Adrenal gland (tissue), 12 donors: Measurements from ENCODE around the gene IGSF9. TPM values are rescaled to one million over a fixed set of nuclear protein-coding genes. Genes with fewer than 3 reads are reported as not detected.

ENCODE experiments used
- DNase-seq, 7 donors: peaks; one replicate each; pipeline ENCODE4 v3.0.0-alpha.2; 2019 to 2020
- H3K27ac ChIP-seq, 5 donors: fragments of 200-600 bp; sonication (generic) in 4 of 5; 1 replicate in 3 of 5; 2 replicates in 2 of 5; pipeline versions ENCODE4 v1.5.1 to v1.8.0; 2016 to 2020; ENCODE audit warnings: mild to moderate bottlenecking in 1 of 5
- H3K27me3 ChIP-seq: fragments of 200-600 bp; 2 replicates; pipeline ENCODE4 v1.8.0; 2021
- H3K36me3 ChIP-seq, 2 donors: fragments of 200-600 bp; replicated peaks in 1 of 2; 1 replicate in 1 of 2; 2 replicates in 1 of 2; pipeline versions ENCODE4 v1.5.1 to v1.8.0; 2018 to 2022
- H3K4me1 ChIP-seq, 2 donors: fragments of 200-600 bp; replicated peaks in 1 of 2; 1 replicate in 1 of 2; 2 replicates in 1 of 2; pipeline versions ENCODE4 v1.5.1 to v1.8.0; 2018 to 2021
- H3K4me3 ChIP-seq, 4 donors: fragments of 200-600 bp; sonication (generic) in 3 of 4; one replicate each; pipeline ENCODE4 v1.5.1; 2016 to 2018
- H3K9me3 ChIP-seq, 3 donors: fragments of 200-600 bp; sonication (generic) in 1 of 3; replicated peaks in 1 of 3; 1 replicate in 2 of 3; 2 replicates in 1 of 3; pipeline versions ENCODE4 v1.5.1 to v1.8.0; 2016 to 2021
- POLR2A ChIP-seq, 2 donors: fragments of 450-650 bp; IDR thresholded peaks; one replicate each; pipeline ENCODE4 v1.6.1; 2017; ENCODE audit warnings: antibody characterized with exemption in 2 of 2, mild to moderate bottlenecking in 2 of 2, moderate library complexity in 1 of 2
- WGBS, 4 donors: extraction: QIAGEN DNeasy Blood & Tissue Kit in 2 of 4; methylation state at CpG; one replicate each; pipeline versions ENCODE4 v1.1.5 to v1.1.7; 2013 to 2017; 5-methylcytosine and 5-hydroxymethylcytosine counted together
- intact Hi-C, 2 donors: fragments of 100-400 bp; cut with DNase I; formaldehyde crosslinking; loops; one replicate each; pipeline versions ENCODE4 v1.14.1 to v1.15.0; 2022 to 2023
- polyA plus RNA-seq, 3 donors: library from polyadenylated mRNA; stranded (reverse); fragments of 200-250 nt in 2 of 3; fragments of 350-450 nt in 1 of 3; fragmentation: Illumina TruSeq in 1 of 3; extraction: RNeasy Lipid Tissue Mini Kit (QIAGEN cat#74804) in 1 of 3; gene quantifications; one replicate each; pipeline ENCODE4 v1.2.3, GENCODE V29; 2013 to 2014
- total RNA-seq, 9 donors: library from RNA; depleted of rRNA in 4 of 9; stranded (reverse); fragments of >200 nt in 4 of 9; fragments of 120-200 nt in 1 of 9; fragmentation: NEBNext Ultra II Directional in 1 of 9; extraction: Animal tissue kit (Norgen Biotek cat#: 25700) in 1 of 9; gene quantifications; one replicate each; pipeline versions ENCODE4 v1.1.0 to v1.2.4, GENCODE V29; 2013 to 2023
- TF ChIP-seq, protein P1 (sequence below), 6 experiments: fragments of 450-650 bp in 4 of 6; fragments of 200-600 bp in 2 of 6; sonication (generic) in 1 of 6; IDR thresholded peaks; 1 replicate in 5 of 6; 2 replicates in 1 of 6; pipeline versions ENCODE4 v1.5.1 to v1.8.0; 2016 to 2021; ENCODE audit warnings: antibody characterized with exemption in 6 of 6, mild to moderate bottlenecking in 2 of 6, moderate library complexity in 1 of 6
- donor health status: healthy with polysubstance abuse.
- donor health status: Bipolar disorder and iron deficiency.
- donor health status: DM: yes; HTN: yes; CAD: no.
- donor health status: DM: no; HTN: no; CAD: no.
- donor health status: DM: no; HTN: no; CAD: no.
- donor health status: DM: yes; HTN: yes; CAD: no.

The IGSF9 gene
- total and polyA plus RNA-seq, 12 donors, result 0.10 to 0.32 (median 0.19) TPM; not detected in 6

GRCh38 chr1:159983681-159984080 is 38.3 kb upstream of the IGSF9 start:
- intact Hi-C loops, result no loop called here
- TF ChIP-seq POLR2A (IDR thresholded peaks at IDR 0.05), result no peak
- TF ChIP-seq, protein P1, sequence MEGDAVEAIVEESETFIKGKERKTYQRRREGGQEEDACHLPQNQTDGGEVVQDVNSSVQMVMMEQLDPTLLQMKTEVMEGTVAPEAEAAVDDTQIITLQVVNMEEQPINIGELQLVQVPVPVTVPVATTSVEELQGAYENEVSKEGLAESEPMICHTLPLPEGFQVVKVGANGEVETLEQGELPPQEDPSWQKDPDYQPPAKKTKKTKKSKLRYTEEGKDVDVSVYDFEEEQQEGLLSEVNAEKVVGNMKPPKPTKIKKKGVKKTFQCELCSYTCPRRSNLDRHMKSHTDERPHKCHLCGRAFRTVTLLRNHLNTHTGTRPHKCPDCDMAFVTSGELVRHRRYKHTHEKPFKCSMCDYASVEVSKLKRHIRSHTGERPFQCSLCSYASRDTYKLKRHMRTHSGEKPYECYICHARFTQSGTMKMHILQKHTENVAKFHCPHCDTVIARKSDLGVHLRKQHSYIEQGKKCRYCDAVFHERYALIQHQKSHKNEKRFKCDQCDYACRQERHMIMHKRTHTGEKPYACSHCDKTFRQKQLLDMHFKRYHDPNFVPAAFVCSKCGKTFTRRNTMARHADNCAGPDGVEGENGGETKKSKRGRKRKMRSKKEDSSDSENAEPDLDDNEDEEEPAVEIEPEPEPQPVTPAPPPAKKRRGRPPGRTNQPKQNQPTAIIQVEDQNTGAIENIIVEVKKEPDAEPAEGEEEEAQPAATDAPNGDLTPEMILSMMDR (IDR thresholded peaks at IDR 0.05), result no peak

DNA sequence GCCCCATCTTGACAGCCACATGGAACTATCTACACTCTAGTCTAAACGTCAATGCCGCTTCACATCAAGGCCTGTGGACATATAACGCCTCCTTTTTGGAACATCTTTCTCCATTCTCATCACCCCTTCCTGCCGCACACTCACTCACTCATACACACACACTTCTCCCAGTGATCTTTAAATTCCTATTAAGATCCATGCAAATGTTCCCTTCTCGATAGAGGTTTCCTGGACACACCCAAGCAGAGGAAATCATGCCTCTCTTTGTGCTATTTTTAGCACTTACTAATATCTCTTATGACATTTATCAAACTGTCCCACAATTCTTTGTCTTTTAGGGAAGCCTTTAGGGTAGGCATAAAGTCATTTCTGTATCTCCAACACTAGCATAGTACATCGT is 36.9 kb upstream of the IGSF9 start:
- no peaks in the 10 kb centered on the region for H3K36me3 ChIP-seq
- H3K4me3 ChIP-seq, result no peak overlapping the region
- H3K4me1 ChIP-seq, result no peaks in the 10 kb centered on the region
- no peak overlapping the region for H3K27ac ChIP-seq
- peaks cover 6% of the 10 kb centered on the region for H3K27me3 ChIP-seq
- intact Hi-C loops, result no loop called here
- H3K9me3 ChIP-seq, result no peaks in the 10 kb centered on the region
- 63 to 87% (median 68%) methylated on average over 5 to 6 of the region's 6 CpGs for WGBS, 4 donors
- no peak for DNase-seq
- TF ChIP-seq POLR2A (IDR thresholded peaks at IDR 0.05), result no peak
- TF ChIP-seq, protein P1 (IDR thresholded peaks at IDR 0.05), result no peak

More at GRCh38 chr1:159983681-159984080, 38.3 kb upstream of the IGSF9 start:
- Histone ChIP-seq H3K36me3 (no peaks in the 10 kb centered on the region), H3K4me3 (no peak overlapping the region), H3K27ac (no peak overlapping the region), H3K27me3 (peaks cover 6% of the 10 kb centered on the region), H3K4me1 (no peaks in the 10 kb centered on the region), H3K9me3 (no peaks in the 10 kb centered on the region)
- no peak for DNase-seq
- 66 to 74% (median 72%) methylated on average over 5 of the region's 5 CpGs for WGBS, 4 donors

DNA sequence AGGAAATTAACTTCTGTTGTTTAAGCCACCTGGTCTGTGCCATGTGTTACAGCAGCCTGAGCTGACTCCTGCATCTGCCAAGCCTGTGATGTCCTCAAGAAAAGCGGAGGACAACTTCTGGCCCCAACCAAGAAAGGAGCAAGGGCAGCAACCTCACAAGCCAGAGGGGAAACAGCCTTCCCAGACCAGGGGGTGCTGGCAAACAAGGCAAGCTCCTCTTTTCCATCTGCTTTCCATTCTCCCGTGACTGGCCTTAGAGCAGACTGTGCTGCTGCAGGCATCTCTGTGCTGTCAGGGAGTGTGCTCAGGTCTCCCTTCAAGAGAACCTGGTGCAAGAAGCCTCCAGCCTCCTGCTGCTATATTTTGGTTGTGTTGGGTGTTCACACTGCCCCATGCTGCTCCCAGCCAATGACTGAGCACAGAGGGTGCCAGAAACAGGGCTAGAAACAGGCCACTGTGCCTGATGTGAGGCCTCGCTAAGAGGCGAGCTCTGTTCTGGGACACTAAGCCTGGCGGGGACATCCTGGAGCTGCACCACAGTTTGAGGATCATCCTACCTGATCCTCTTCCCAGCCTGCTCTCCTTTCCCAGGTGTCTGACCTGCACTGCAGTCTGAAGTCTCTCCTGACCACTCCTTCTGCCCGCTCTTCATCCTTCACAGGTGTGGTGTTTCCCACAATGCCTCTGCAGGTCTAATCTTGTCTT is 36.1 kb upstream of the IGSF9 start:
- no peaks in the 10 kb centered on the region for H3K36me3 ChIP-seq
- peaks cover 6% of the 10 kb centered on the region for H3K27me3 ChIP-seq
- no peaks in the 10 kb centered on the region for H3K4me1 ChIP-seq
- TF ChIP-seq, protein P1 (IDR thresholded peaks at IDR 0.05), result no peak
- no peak for TF ChIP-seq POLR2A (IDR thresholded peaks at IDR 0.05)
- intact Hi-C loops, result no loop called here
- H3K27ac ChIP-seq, result no peak overlapping the region
- 91 to 98% (median 96%) methylated on average over 6 of the region's 6 CpGs for WGBS, 4 donors
- DNase-seq, result no peak
- no peaks in the 10 kb centered on the region for H3K9me3 ChIP-seq
- H3K4me3 ChIP-seq, result no peak overlapping the region

- TF ChIP-seq, protein P1 (IDR thresholded peaks at IDR 0.05), result no peak
- TF ChIP-seq POLR2A (IDR thresholded peaks at IDR 0.05), result no peak
- no peaks in the 10 kb centered on the region for H3K36me3 ChIP-seq
- intact Hi-C loops, result no loop called here
- no peak overlapping the region for H3K27ac ChIP-seq
- H3K9me3 ChIP-seq, result no peaks in the 10 kb centered on the region
- WGBS, 4 donors, result 92 to 98% (median 93%) methylated on average over 7 of the region's 7 CpGs
- H3K27me3 ChIP-seq, result peaks cover 6% of the 10 kb centered on the region
- no peak overlapping the region for H3K4me3 ChIP-seq
- no peak for DNase-seq
- no peaks in the 10 kb centered on the region for H3K4me1 ChIP-seq
Measured at GRCh38 chr1:159980786-159981185, 35.4 kb upstream of the IGSF9 start.
